Immature natural killer cell (primary cell): Measurements from ENCODE around the gene WWOX. TPM values are rescaled to one million over a fixed set of nuclear protein-coding genes. Genes with fewer than 3 reads are reported as not detected.
"Not testable (repeated sequence)": the region's sequence is repeated elsewhere in the genome, so short reads cannot be mapped to it uniquely, and the experiment has no call there.

Experiments
- DNase-seq, 3 donors: peaks; one replicate each; pipeline ENCODE4 v3.0.0; 2022; ENCODE audit warnings: mixed read lengths in 1 of 3
- H3K27ac Mint-ChIP-seq, 6 donors: one replicate each; pipeline ENCODE4 v1.8.0; 2020; ENCODE audit warnings: mixed read lengths in 6 of 6, mild to moderate bottlenecking in 5 of 6, inconsistent platforms in 4 of 6, moderate library complexity in 3 of 6
- H3K27me3 Mint-ChIP-seq, 3 donors: one replicate each; pipeline ENCODE4 v1.8.0; 2020 to 2021; ENCODE audit warnings: low read depth in 3 of 3, mild to moderate bottlenecking in 3 of 3, mixed read lengths in 3 of 3, moderate library complexity in 3 of 3, inconsistent platforms in 1 of 3
- H3K36me3 Mint-ChIP-seq, 3 donors: one replicate each; pipeline ENCODE4 v1.8.0; 2020; ENCODE audit warnings: mixed read lengths in 3 of 3, inconsistent platforms in 2 of 3, mild to moderate bottlenecking in 2 of 3
- H3K4me1 Mint-ChIP-seq, 2 donors: one replicate each; pipeline ENCODE4 v1.8.0; 2020; ENCODE audit warnings: inconsistent platforms in 2 of 2, mild to moderate bottlenecking in 2 of 2, mixed read lengths in 2 of 2, moderate library complexity in 1 of 2
- H3K4me3 Mint-ChIP-seq, 5 donors: one replicate each; pipeline ENCODE4 v1.8.0; 2020; ENCODE audit warnings: mild to moderate bottlenecking in 5 of 5, mixed read lengths in 5 of 5, inconsistent platforms in 3 of 5, moderate library complexity in 3 of 5
- H3K9me3 Mint-ChIP-seq, 6 donors: one replicate each; pipeline ENCODE4 v1.8.0; 2020; ENCODE audit warnings: mild to moderate bottlenecking in 6 of 6, mixed read lengths in 6 of 6, inconsistent platforms in 4 of 6, moderate library complexity in 3 of 6
- polyA plus RNA-seq, 3 donors: library from polyadenylated mRNA; unstranded; fragments of 300-500 nt; fragmentation: Illumina TruSeq; gene quantifications; one replicate each; pipeline ENCODE4 v1.2.3, GENCODE V29; 2021

The WWOX gene
- polyA plus RNA-seq, 3 donors from 2014 or later: 9.0 to 13.9 (median 12.3) TPM

- Mint-ChIP-seq H3K27ac (no peak overlapping the region), H3K9me3 (no peaks in the 10 kb centered on the region), H3K4me1 (peaks cover 0 to 2% of the 10 kb centered on the region in 2 donors), H3K27me3 (no peaks in the 10 kb centered on the region), H3K36me3 (no peaks in the 10 kb centered on the region), H3K4me3 (no peak overlapping the region)
- DNase-seq: no peak
Measured at GRCh38 chr16:78675312-78675711, 575.9 kb downstream of the WWOX start.

GRCh38 chr16:78675951-78676792 is 576.7 kb downstream of the WWOX start:
- Mint-ChIP-seq H3K27ac (no peak overlapping the region), H3K9me3 (no peaks in the 10 kb centered on the region), H3K36me3 (no peaks in the 10 kb centered on the region), H3K27me3 (no peaks in the 10 kb centered on the region), H3K4me1 (peaks cover 0 to 2% of the 10 kb centered on the region in 2 donors), H3K4me3 (no peak overlapping the region)
- no peak for DNase-seq

DNA sequence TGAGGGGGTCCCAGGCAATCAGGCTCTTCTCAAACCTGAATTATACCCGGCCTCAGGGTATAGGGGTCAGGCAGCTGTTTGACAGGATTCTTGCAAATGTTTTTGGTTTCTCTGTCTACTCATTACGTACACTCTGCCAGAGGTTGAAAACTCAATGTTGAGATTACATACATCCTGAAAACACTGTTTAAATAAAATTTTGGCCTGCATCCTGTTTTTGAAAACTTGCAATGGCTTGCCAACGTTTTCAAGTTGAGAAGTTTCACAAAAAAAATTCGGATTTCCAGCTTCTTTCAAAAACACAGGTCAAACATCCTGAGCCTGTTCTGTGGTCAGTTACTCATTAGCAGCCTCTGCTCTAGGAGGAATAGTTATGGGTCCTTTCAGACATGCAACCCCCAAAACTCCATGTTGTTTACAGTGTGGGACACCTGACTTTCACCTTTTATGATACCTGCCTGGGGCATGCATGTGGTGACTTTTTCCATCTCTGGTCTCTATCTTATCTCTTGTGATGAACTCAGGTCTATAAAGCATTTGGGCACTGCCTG is 577.8 kb downstream of the WWOX start:
- no peak for DNase-seq
- Mint-ChIP-seq H3K27ac (no peak overlapping the region), H3K4me1 (peaks cover 0 to 2% of the 10 kb centered on the region in 2 donors), H3K36me3 (no peaks in the 10 kb centered on the region), H3K4me3 (no peak overlapping the region), H3K27me3 (no peaks in the 10 kb centered on the region), H3K9me3 (no peaks in the 10 kb centered on the region)

DNA sequence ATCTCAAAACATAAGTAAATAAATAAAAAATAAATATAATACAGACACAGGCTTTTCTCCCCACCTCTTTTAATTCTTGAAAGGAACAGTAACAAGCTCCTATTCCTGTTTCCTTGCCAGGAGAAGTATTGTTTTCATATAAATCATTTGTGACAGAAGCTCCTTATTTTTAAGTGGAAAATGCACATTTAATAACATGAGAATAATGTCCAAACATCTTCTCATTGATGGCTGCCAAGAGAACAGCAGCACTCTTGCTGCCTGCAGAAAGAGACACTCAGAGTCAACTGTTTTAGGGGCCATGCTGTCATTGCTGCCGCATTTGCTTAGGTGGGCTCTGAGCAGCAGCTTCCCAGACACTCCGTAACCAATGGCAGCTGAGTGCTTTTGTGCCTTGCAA is 580.1 kb downstream of the WWOX start:
- H3K27me3 Mint-ChIP-seq: no peaks in the 10 kb centered on the region
- no peaks in the 10 kb centered on the region for H3K36me3 Mint-ChIP-seq
- no peak overlapping the region for H3K4me3 Mint-ChIP-seq
- H3K4me1 Mint-ChIP-seq: peaks cover 0 to 2% of the 10 kb centered on the region in 2 donors
- no peak for DNase-seq
- no peaks in the 10 kb centered on the region for H3K9me3 Mint-ChIP-seq
- no peak overlapping the region for H3K27ac Mint-ChIP-seq

DNA sequence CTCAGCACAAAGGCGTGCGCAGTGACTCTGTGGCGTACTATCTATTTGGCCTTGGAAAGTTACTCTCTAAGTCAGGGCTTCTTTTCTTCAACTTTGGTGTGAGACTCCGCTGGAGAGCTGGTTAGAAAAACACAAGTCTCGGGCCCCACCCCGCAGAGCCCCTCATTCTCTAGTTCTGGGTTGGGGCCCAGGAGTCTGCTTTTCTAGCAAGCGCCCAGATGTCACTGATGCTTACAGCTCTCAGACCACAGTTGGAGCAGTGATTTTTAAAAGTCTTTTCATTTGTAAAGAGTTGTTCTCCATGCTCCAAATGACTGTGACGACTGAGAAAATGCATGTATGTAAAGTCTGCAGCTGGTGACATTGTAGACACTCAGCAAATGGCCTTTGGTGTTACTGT is 582.3 kb downstream of the WWOX start:
- Mint-ChIP-seq H3K4me3 (no peak overlapping the region), H3K9me3 (no peaks in the 10 kb centered on the region), H3K27ac (no peak overlapping the region), H3K36me3 (no peaks in the 10 kb centered on the region), H3K4me1 (peaks cover 0 to 2% of the 10 kb centered on the region in 2 donors), H3K27me3 (peaks cover 0 to 5% (median 0%) of the 10 kb centered on the region in 3 donors)
- no peak for DNase-seq

- no peak for DNase-seq
- H3K9me3 Mint-ChIP-seq: no peaks in the 10 kb centered on the region
- peaks cover 0 to under 1% (median 0%) of the 10 kb centered on the region in 3 donors for H3K36me3 Mint-ChIP-seq
- H3K27ac Mint-ChIP-seq: no peak overlapping the region
- H3K27me3 Mint-ChIP-seq: peaks cover 0 to 7% (median 0%) of the 10 kb centered on the region in 3 donors
- H3K4me3 Mint-ChIP-seq: no peak overlapping the region
- H3K4me1 Mint-ChIP-seq: no peaks in the 10 kb centered on the region
Measured at GRCh38 chr16:78684030-78684611, 584.7 kb downstream of the WWOX start.

GRCh38 chr16:78684655-78685375 is 585.4 kb downstream of the WWOX start:
- Mint-ChIP-seq H3K9me3 (no peaks in the 10 kb centered on the region), H3K4me3 (no peak overlapping the region), H3K4me1 (no peaks in the 10 kb centered on the region), H3K36me3 (peaks cover 0 to 6% (median 0%) of the 10 kb centered on the region in 3 donors), H3K27me3 (peaks cover 0 to 7% (median 0%) of the 10 kb centered on the region in 3 donors), H3K27ac (no peak overlapping the region)
- DNase-seq: no peak

- H3K36me3 Mint-ChIP-seq: peaks cover 0 to 6% (median 0%) of the 10 kb centered on the region in 3 donors
- H3K9me3 Mint-ChIP-seq: no peaks in the 10 kb centered on the region
- no peak for DNase-seq
- H3K4me3 Mint-ChIP-seq: no peak overlapping the region
- H3K4me1 Mint-ChIP-seq: no peaks in the 10 kb centered on the region
- H3K27ac Mint-ChIP-seq: no peak overlapping the region
- peaks cover 0 to 7% (median 0%) of the 10 kb centered on the region in 3 donors for H3K27me3 Mint-ChIP-seq
Measured at GRCh38 chr16:78686601-78687000, 587.1 kb downstream of the WWOX start.

DNA sequence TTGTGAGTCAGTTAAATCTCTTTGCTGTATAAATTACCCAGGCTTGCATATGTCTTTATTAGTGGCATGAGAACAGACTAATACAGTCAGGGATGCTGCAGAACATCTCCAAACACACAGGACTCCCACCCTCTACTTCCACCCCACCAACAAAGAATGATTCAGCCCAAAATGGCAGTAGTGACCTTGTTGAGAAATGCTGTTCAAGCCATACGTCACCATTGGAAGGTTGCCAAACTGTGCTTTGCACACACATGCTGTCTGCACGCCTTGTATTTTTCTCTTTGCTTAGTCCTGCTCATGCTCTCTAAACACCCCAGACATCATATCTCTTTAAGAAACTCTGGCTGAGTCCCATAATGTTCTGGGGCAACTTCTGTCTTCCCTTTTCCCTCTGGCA is 589.6 kb downstream of the WWOX start:
- peaks cover 0 to 6% (median 0%) of the 10 kb centered on the region in 3 donors for H3K36me3 Mint-ChIP-seq
- no peak for DNase-seq
- no peaks in the 10 kb centered on the region for H3K9me3 Mint-ChIP-seq
- H3K4me1 Mint-ChIP-seq: no peaks in the 10 kb centered on the region
- H3K27ac Mint-ChIP-seq: no peak overlapping the region
- H3K4me3 Mint-ChIP-seq: no peak overlapping the region
- H3K27me3 Mint-ChIP-seq: peaks cover 0 to 7% (median 0%) of the 10 kb centered on the region in 3 donors

GRCh38 chr16:78689536-78689935 is 590.1 kb downstream of the WWOX start:
- Mint-ChIP-seq H3K36me3 (peaks cover 0 to 6% (median 0%) of the 10 kb centered on the region in 3 donors), H3K27me3 (peaks cover 0 to 7% (median 3%) of the 10 kb centered on the region in 3 donors), H3K4me1 (no peaks in the 10 kb centered on the region), H3K4me3 (no peak overlapping the region), H3K9me3 (no peaks in the 10 kb centered on the region), H3K27ac (no peak overlapping the region)
- DNase-seq: no peak

DNA sequence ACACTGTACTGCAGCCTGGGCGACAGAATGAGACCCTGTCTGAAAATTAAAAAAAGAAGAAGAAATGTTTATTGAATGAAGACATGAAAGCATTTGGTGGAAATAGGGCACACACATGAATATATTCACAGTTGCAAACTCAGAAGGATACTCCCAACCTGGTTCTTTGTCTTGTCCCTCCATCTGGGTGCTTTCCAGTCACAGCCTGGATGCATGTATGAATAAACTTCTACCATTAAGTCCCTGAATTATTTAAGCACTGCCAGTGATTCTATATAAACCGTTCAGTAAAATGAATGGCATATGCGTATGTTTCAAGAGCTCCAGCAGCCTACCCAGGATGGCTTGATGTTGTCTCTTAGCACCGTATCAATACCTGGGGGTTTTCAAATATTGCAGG is 591.1 kb downstream of the WWOX start:
- H3K27me3 Mint-ChIP-seq: peaks cover 0 to 4% (median 2%) of the 10 kb centered on the region in 3 donors
- H3K4me3 Mint-ChIP-seq: no peak overlapping the region
- H3K27ac Mint-ChIP-seq: no peak overlapping the region
- no peaks in the 10 kb centered on the region for H3K4me1 Mint-ChIP-seq
- H3K36me3 Mint-ChIP-seq: peaks cover 0 to 6% (median 0%) of the 10 kb centered on the region in 3 donors
- no peak for DNase-seq
- H3K9me3 Mint-ChIP-seq: no peaks in the 10 kb centered on the region

GRCh38 chr16:78691746-78692145 is 592.3 kb downstream of the WWOX start:
- not testable (repeated sequence) for H3K4me1 Mint-ChIP-seq, H3K27ac Mint-ChIP-seq, H3K4me3 Mint-ChIP-seq, H3K36me3 Mint-ChIP-seq, DNase-seq, H3K9me3 Mint-ChIP-seq, H3K27me3 Mint-ChIP-seq

GRCh38 chr16:78693496-78693895 is 594.0 kb downstream of the WWOX start:
- no peak overlapping the region for H3K4me3 Mint-ChIP-seq
- peaks cover 0 to 6% (median 0%) of the 10 kb centered on the region in 3 donors for H3K36me3 Mint-ChIP-seq
- H3K9me3 Mint-ChIP-seq: no peaks in the 10 kb centered on the region
- peaks cover 0 to 4% (median 0%) of the 10 kb centered on the region in 3 donors for H3K27me3 Mint-ChIP-seq
- DNase-seq: no peak
- H3K4me1 Mint-ChIP-seq: no peaks in the 10 kb centered on the region
- no peak overlapping the region for H3K27ac Mint-ChIP-seq

- peaks cover 0 to 4% (median 0%) of the 10 kb centered on the region in 3 donors for H3K27me3 Mint-ChIP-seq
- H3K27ac Mint-ChIP-seq: no peak overlapping the region
- H3K36me3 Mint-ChIP-seq: peaks cover 0 to 2% (median 0%) of the 10 kb centered on the region in 3 donors
- no peaks in the 10 kb centered on the region for H3K4me1 Mint-ChIP-seq
- H3K4me3 Mint-ChIP-seq: no peak overlapping the region
- no peaks in the 10 kb centered on the region for H3K9me3 Mint-ChIP-seq
- no peak for DNase-seq
Measured at GRCh38 chr16:78694414-78694813, 595.0 kb downstream of the WWOX start.
